NT2/D1 (cell line): Measurements from ENCODE around the gene KATNA1.

Experiments used
- DNase-seq: peaks from one replicate; pipeline ENCODE4 v3.0.0-alpha.2; 2011; ENCODE audit warnings: low read depth, low spot score
- H3K27me3 ChIP-seq: 2 replicates; pipeline ENCODE4 v1.6.0; 2011; ENCODE audit warnings: mild to moderate bottlenecking; ENCODE audit not compliant: insufficient read length, insufficient read depth
- H3K36me3 ChIP-seq: 2 replicates; pipeline ENCODE4 v1.6.1; 2011; ENCODE audit warnings: mild to moderate bottlenecking, low read length, mixed read lengths; ENCODE audit not compliant: insufficient read depth, insufficient read length
- H3K4me1 ChIP-seq: 2 replicates; pipeline ENCODE4 v1.5.1; 2011; ENCODE audit not compliant: insufficient read depth, insufficient read length
- H3K4me3 ChIP-seq: 2 replicates; pipeline ENCODE4 v1.5.1; 2011; ENCODE audit warnings: low read depth; ENCODE audit not compliant: insufficient read length
- H3K9ac ChIP-seq: 2 replicates; pipeline ENCODE4 v1.6.0; 2011; ENCODE audit warnings: low read depth; ENCODE audit not compliant: insufficient read length
- H3K9me3 ChIP-seq: 2 replicates; pipeline ENCODE4 v1.5.1; 2011; ENCODE audit warnings: mild to moderate bottlenecking, low read length; ENCODE audit not compliant: insufficient read depth
- SUZ12 ChIP-seq: IDR thresholded peaks from 2 replicates; pipeline ENCODE4 v1.6.1; 2011; ENCODE audit not compliant: insufficient read length, insufficient read depth; ENCODE audit errors: extremely low read depth
- YY1 ChIP-seq: IDR thresholded peaks from 2 replicates; pipeline ENCODE4 v1.6.1; 2011; ENCODE audit not compliant: insufficient read length, insufficient read depth
- ZNF274 ChIP-seq: IDR thresholded peaks from 2 replicates; pipeline ENCODE4 v1.6.1; 2011; ENCODE audit warnings: mild to moderate bottlenecking, low read depth, low read length

KATNA1 gene

GRCh38 chr6:149567945-149568585 is 80.4 kb downstream of the KATNA1 start:
- Histone ChIP-seq H3K36me3 (no peaks in the 10 kb centered on the region), H3K9ac (no peak overlapping the region), H3K4me1 (no peaks in the 10 kb centered on the region), H3K4me3 (no peak overlapping the region), H3K27me3 (peaks cover 2% of the 10 kb centered on the region), H3K9me3 (no peaks in the 10 kb centered on the region)
- no peak for TF ChIP-seq SUZ12
- no peak for TF ChIP-seq YY1
- TF ChIP-seq ZNF274 = no peak
- DNase-seq = no peak

GRCh38 chr6:149567194-149567586 is 81.3 kb downstream of the KATNA1 start:
- Histone ChIP-seq H3K27me3 (peaks cover 2% of the 10 kb centered on the region), H3K36me3 (no peaks in the 10 kb centered on the region), H3K9me3 (no peaks in the 10 kb centered on the region), H3K4me3 (peak overlapping the region; percentile 90), H3K9ac (peak overlapping the region; percentile 90), H3K4me1 (no peaks in the 10 kb centered on the region)
- TF ChIP-seq SUZ12 = no peak
- TF ChIP-seq ZNF274 = no peak
- TF ChIP-seq YY1 = no peak
- DNase-seq = no peak

GRCh38 chr6:149566410-149567193 is 81.9 kb downstream of the KATNA1 start:
- Histone ChIP-seq H3K36me3 (no peaks in the 10 kb centered on the region), H3K9ac (peak overlapping the region; percentile 90), H3K4me1 (no peaks in the 10 kb centered on the region), H3K4me3 (peak overlapping the region; percentile 90), H3K27me3 (peaks cover 2% of the 10 kb centered on the region), H3K9me3 (no peaks in the 10 kb centered on the region)
- DNase-seq = no peak
- TF ChIP-seq ZNF274 (no peak), SUZ12 (no peak), YY1 (no peak)

GRCh38 chr6:149565527-149566409 is 82.7 kb downstream of the KATNA1 start, which contains the start of gene GINM1:
Gene GINM1, plus strand, starts transcription at chr6:149566375. Its CDS starts 40 bp downstream, at chr6:149566415.
- H3K27me3 ChIP-seq = peaks cover 2% of the 10 kb centered on the region
- H3K4me3 ChIP-seq = peak within 1 kb of the TSS; percentile 90
- H3K4me1 ChIP-seq = no peaks in the 10 kb centered on the region
- no peaks in the 10 kb centered on the region for H3K36me3 ChIP-seq
- H3K9me3 ChIP-seq = no peaks in the 10 kb centered on the region
- DNase-seq = peak; percentile 82
- H3K9ac ChIP-seq = peak within 1 kb of the TSS; percentile 90
- TF ChIP-seq SUZ12 = no peak
- TF ChIP-seq ZNF274 = no peak
- TF ChIP-seq YY1 = no peak

GRCh38 chr6:149563928-149564325 is 84.6 kb downstream of the KATNA1 start:
- Histone ChIP-seq H3K27me3 (peaks cover 2% of the 10 kb centered on the region), H3K9me3 (no peaks in the 10 kb centered on the region), H3K4me3 (no peak overlapping the region), H3K36me3 (no peaks in the 10 kb centered on the region), H3K9ac (no peak overlapping the region), H3K4me1 (no peaks in the 10 kb centered on the region)
- no peak for DNase-seq
- TF ChIP-seq SUZ12 (no peak), YY1 (no peak), ZNF274 (no peak)

- no peaks in the 10 kb centered on the region for H3K9me3 ChIP-seq
- peaks cover 2% of the 10 kb centered on the region for H3K27me3 ChIP-seq
- H3K9ac ChIP-seq = no peak overlapping the region
- H3K4me3 ChIP-seq = no peak overlapping the region
- TF ChIP-seq YY1 (no peak), SUZ12 (no peak), ZNF274 (no peak)
- H3K36me3 ChIP-seq = no peaks in the 10 kb centered on the region
- H3K4me1 ChIP-seq = no peaks in the 10 kb centered on the region
- DNase-seq = no peak
These were observed 85.1 kb downstream of the KATNA1 start for GRCh38 chr6:149563203-149563927.
